Activated CD8-positive, alpha-beta memory T cell treated with anti-CD3 and anti-CD28 coated beads, Interleukin-2, amount 50 U/mL, for 24 hours (primary cell): ENCODE data around the gene PRKAG3.

Source experiments
- DNase-seq: peaks from one replicate; pipeline ENCODE4 v3.0.0-alpha.2; 2020; ENCODE audit errors: extremely low read depth

The PRKAG3 gene

DNA sequence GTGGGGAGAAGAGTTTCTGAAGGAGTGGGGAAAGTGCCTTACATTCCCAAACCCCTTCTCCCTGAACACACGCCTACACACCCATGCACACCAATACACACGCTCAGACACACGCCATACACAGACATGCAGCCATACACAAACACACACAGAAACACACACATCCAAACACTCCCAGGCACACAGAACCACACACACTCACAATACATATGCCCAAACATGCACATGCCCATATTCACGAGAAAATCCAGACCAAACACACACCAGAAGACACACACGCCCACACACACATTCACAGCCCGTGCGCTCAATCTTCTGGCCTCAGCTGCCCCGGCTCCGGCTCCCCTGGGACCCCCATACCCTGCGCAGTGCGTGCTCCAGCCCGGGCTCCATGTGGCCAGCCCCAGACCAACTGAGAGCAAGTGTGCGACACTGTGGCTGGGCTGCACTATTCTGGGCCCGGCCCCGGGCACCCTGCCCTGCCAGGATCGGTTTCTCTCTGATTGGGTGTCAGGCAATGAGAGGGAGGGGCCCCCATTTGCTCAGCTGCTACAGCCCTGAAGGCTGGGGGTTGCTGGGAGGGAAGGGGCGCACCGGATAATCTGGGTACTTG lies at the start of gene PRKAG3:
Gene PRKAG3 (minus strand): TSS at position 426 of the 613 bp plus-strand sequence.
- no peak for DNase-seq

DNA sequence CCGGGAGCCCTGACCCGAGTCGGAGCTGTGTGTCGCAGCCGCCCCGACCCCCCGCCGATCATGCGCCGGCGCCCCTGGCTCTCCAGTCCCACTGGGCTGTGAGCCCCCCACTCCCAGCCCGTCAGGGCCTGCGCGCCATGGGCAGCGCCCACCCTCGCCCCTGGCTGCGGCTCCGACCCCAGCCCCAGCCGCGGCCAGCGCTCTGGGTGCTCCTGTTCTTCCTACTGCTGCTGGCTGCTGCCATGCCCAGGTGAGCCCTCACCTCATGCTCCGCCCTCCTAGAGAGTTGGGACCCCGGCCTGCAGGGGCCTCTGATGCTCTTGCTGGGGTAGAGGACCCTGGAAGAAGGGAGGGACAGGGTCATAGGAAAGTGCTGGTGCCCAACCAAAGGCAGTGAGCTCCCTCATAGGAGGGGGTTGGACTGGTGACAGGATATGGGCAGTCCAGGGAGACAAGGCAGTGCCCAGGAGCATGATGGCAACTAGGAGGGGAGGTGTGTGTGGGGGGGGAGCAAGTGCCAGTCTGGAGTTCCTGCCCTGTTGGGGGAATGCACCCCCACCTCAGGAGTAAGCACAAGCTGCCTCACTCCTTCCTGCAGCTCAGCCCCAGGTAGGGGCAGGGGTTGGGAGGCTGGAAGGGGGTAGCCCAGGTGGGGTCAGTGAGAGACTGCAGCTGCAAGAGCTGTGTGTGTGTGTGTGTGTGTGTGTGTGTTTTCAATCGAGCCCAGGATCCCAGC lies 49.4 kb upstream of the PRKAG3 start:
- DNase-seq = no peak

DNA sequence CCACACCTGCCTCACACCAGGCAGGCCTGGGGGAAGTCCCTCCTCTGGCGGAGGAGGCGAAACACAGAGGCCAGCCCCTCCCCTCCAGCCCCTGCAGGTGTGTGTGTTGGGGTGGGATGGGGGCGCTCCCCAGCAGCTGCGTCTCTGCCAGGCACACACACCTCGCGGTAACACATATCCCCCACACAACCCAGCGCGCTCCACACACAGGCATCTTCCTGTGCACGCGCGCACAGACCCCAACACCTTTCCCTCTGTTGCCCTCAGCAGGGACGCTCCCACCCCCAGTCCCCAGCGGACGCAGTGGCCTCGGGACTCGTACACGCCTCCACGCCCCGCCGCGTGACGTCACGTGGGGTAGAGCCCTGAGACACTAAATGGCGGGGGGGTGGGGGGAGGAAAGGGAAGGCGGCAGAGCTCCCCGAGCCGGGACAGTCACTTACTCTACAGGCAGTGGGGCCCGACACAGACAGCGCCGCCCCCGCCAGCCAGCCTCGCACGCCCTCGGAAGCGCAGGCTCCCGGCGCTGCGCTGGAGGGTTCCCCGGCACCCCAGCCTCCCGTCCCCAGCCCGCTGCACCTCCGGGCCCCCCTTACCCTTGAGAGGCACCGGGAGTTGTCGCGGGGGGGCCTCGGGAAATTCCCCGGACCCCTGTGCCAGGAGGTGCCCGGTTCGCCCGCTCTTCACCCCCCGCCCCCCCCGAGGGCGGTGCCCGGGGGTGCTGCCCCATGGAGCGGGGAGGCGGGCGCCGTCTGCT lies 48.7 kb upstream of the PRKAG3 start, which contains the start of gene WNT10A:
Gene WNT10A (plus strand): TSS at position 751 of the 757 bp plus-strand sequence. CDS start 144 bp downstream, outside the sequence.
- no peak for DNase-seq

DNA sequence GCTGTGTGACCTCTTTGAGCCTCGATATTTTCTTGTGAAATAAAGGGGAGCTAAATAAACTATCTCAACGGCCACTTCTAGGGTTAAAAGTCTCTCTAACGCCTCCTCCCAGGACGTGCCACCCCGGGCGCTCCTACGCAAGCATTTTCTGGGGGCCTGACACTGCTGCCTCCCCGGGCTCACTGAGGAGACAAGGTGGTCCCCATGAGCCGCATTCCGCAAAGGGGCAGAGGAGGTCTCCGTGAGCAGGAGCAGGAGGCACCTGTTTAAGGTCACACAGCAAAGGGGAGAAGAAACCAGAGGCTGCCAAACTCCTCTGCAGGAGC lies 48.1 kb upstream of the PRKAG3 start:
- DNase-seq = no peak

DNA sequence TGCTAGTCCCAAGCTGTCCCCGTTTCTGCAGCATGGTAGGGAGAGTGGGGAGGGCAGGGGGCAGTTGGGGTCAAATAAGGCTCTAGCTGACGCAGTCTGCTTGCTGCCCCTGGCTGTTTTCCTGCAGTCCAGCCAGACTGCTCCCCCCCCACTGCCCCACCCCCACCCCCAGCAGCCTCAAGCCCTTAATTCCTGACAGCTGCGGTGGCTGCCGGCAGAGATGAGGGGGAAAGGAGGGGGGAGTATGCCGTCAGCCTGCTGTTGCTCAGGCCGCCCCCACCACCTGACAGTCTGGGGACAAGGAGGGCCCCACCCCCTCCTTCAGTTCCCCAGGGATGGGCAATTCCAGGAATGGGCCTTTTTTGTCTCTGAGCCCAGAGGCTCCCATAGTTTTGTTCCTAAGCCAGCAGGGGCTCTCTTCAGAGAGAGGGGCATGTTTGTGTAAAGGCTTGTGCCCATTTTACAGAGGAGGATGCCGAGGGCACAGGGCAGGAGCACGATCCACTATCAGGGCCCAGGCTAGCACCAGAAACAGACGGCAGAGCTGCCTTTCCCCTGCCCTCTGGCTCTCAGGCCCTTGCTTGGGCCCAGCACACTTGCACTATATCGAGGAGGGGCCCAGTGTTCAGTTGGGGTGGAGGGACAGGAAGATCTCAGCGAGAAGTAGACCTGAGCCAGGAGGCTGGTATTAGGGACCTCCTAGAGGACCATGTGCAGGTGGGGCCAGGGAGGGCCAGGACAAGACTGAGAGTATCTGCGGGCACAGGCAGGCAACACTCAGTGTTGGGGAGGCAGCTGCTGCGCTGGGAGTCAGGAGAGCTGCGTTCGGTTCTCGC lies 47.5 kb upstream of the PRKAG3 start:
- DNase-seq = no peak

DNA sequence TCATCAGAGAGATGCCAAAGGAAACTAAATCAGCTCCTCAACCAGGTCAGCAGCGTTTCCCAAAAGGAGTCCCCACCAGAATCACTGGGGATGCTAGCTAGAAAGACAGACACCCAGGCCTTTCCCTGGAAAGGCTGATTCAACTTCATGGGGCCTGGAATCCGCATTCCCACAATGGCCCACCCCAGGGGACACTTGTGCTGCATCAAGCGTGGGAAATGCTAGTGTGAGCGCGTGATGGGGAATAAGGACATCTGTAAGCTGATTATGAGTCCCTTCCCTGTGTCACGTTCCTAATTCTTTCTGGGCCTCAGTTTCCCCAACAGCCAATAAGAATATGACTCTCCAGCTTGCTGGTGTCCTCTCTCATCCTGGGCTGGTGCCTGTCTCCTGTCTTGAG lies 46.9 kb upstream of the PRKAG3 start:
- DNase-seq = no peak

DNA sequence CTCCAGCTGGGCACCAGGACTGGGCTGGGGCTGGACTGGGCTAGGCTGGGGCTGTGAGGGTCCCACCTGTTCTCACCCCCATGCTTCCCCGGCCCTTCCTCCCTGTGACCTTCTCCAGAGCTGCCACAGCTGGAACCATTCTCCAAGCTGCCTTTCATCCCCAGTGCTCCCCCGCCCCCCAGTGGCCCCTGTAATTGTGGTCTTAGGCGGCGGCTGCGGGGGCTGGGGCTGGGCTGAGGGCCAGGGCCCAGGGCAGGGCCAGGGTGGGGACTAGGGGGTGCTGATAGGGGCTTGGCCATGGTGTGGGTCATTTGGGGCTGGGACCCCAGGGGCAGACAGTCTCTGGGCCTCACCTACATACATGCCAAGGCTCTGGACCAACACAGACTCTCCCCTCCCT lies 46.3 kb upstream of the PRKAG3 start:
- no peak for DNase-seq

GRCh38 chr2:218877331-218877730 lies 45.7 kb upstream of the PRKAG3 start:
- DNase-seq = no peak

DNA sequence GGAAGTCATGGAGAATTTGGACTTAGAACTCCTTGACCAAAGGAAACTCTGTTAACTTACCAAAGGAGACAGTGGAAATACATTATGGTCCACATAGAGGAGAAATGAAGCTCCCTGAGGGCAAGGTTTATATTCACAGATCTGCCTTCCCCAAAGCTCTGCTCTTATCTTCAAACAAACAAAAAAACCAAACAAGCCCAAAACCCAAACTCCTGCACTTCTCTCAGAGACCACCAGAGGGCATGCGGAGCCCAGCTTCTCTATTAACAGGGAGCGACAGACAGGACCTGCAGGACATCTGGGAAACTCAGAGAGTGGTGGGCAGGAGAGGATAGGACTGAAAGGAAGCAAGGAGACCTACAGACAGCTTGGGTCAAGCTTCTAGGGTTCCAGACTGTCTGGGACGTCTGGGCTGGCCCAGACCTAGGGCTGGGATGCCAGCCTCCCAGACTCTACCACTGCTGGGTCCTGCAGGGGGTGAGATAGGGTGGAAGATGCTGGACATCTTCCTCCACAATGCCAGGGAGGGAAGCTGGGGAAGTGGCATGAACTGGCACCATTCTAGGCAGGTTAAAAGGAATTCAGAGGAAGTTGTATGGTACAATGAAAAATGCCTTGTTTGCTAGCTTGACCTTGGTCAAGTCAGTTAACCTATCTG lies 45.1 kb upstream of the PRKAG3 start:
- no peak for DNase-seq

DNA sequence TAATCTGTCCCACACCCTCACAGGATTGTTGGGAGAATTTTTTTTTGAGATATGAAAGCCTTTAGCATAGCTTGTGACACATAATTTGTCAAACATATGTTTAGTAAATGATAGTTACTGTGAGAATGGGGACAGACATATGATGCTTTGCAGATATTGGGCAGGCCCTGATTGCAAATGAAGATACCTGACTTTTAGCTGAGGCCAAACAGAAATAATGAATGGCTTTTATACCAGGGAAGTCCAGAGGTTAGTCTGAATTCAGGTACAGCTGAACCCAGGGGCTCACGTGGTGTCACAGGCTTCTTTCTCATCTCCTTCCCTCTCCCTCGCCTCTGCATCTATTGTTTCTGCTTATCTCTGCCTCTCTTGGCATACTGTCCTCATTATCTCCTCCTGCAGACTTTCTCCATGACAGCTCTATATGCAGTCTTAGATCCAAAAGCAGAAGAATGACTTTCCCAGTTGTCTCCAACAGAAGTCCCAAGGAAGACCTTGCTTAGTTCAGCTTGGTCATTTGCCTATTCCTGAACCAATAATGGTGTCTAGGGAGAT lies 44.2 kb upstream of the PRKAG3 start:
- DNase-seq = no peak

DNA sequence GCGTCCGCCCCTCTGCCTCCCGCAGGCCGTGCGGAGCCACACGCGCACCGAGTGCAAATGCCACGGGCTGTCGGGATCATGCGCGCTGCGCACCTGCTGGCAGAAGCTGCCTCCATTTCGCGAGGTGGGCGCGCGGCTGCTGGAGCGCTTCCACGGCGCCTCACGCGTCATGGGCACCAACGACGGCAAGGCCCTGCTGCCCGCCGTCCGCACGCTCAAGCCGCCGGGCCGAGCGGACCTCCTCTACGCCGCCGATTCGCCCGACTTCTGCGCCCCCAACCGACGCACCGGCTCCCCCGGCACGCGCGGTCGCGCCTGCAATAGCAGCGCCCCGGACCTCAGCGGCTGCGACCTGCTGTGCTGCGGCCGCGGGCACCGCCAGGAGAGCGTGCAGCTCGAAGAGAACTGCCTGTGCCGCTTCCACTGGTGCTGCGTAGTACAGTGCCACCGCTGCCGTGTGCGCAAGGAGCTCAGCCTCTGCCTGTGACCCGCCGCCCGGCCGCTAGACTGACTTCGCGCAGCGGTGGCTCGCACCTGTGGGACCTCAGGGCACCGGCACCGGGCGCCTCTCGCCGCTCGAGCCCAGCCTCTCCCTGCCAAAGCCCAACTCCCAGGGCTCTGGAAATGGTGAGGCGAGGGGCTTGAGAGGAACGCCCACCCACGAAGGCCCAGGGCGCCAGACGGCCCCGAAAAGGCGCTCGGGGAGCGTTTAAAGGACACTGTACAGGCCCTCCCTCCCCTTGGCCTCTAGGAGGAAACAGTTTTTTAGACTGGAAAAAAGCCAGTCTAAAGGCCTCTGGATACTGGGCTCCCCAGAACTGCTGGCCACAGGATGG lies 42.0 kb upstream of the PRKAG3 start:
- no peak for DNase-seq

- DNase-seq = no peak
These were observed 41.2 kb upstream of the PRKAG3 start for GRCh38 chr2:218872645-218873358.

- DNase-seq = no peak
These were observed 40.0 kb upstream of the PRKAG3 start for GRCh38 chr2:218871345-218872302.

- DNase-seq = no peak
These were observed 39.4 kb upstream of the PRKAG3 start for GRCh38 chr2:218870984-218871344.

DNA sequence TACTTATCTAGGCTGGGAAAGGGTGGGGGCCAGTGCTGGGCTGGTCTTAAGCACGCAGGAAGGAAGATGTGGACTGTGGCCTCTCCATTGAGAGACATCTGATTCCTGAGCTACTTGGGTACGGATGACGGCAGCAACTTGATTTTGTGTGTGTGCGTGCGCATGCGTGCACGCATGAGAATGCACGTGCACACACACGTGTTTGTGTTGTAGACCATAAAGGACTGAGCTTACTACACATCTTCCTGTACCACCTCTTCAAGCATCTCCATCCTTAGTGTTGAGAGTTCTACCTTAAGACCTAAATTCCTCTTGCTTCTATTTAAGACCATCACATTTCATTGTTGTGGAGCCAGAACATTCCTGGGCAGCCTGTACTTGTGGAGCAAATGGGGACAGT lies 37.5 kb upstream of the PRKAG3 start:
- no peak for DNase-seq

- no peak for DNase-seq
These were observed 36.3 kb upstream of the PRKAG3 start for GRCh38 chr2:218867900-218868299.

GRCh38 chr2:218865999-218866398 lies 34.4 kb upstream of the PRKAG3 start:
- no peak for DNase-seq

GRCh38 chr2:218865396-218865795 lies 33.8 kb upstream of the PRKAG3 start:
- no peak for DNase-seq
